ENCODE results near the gene DPEP2NB.
"Not testable (repeated sequence)": the region's sequence is repeated elsewhere in the genome, so short reads cannot be mapped to it uniquely, and the experiment has no call there.

The DPEP2NB gene

GRCh38 chr16:68015681-68016080 lies at the start of gene DPEP2NB:
DPEP2NB (minus strand) TSS chr16:68015911; CDS start chr16:68015770, 141 bp downstream.
- DNase-seq (ENCODE audit: low read depth): no peak

- peak; percentile 32 for DNase-seq (ENCODE audit: low read depth)
Measured at GRCh38 chr16:68064791-68065365, 49.2 kb upstream of the DPEP2NB start.

GRCh38 chr16:68062910-68063393 lies 47.2 kb upstream of the DPEP2NB start:
- no peak for DNase-seq (ENCODE audit: low read depth)

- DNase-seq (ENCODE audit: low read depth): no peak
Measured at GRCh38 chr16:68061396-68061795, 45.7 kb upstream of the DPEP2NB start.

GRCh38 chr16:68059804-68060203 lies 44.1 kb upstream of the DPEP2NB start:
- DNase-seq (ENCODE audit: low read depth): no peak

GRCh38 chr16:68055395-68055794 lies 39.7 kb upstream of the DPEP2NB start:
- DNase-seq (ENCODE audit: low read depth): no peak

- no peak for DNase-seq (ENCODE audit: low read depth)
Measured at GRCh38 chr16:68049449-68049848, 33.7 kb upstream of the DPEP2NB start.

GRCh38 chr16:68047987-68048386 lies 32.3 kb upstream of the DPEP2NB start:
- DNase-seq (ENCODE audit: low read depth): no peak

GRCh38 chr16:68046106-68046505 lies 30.4 kb upstream of the DPEP2NB start:
- DNase-seq (ENCODE audit: low read depth): no peak

GRCh38 chr16:68041783-68042182 lies 26.1 kb upstream of the DPEP2NB start:
- no peak for DNase-seq (ENCODE audit: low read depth)

GRCh38 chr16:68040506-68041288 lies 25.0 kb upstream of the DPEP2NB start:
- peak; percentile 66 for DNase-seq (ENCODE audit: low read depth)

GRCh38 chr16:68037841-68038597 lies 22.3 kb upstream of the DPEP2NB start:
- DNase-seq (ENCODE audit: low read depth): no peak

GRCh38 chr16:68035227-68035626 lies 19.5 kb upstream of the DPEP2NB start:
- no peak for DNase-seq (ENCODE audit: low read depth)

- no peak for DNase-seq (ENCODE audit: low read depth)
Measured at GRCh38 chr16:68033101-68033500, 17.4 kb upstream of the DPEP2NB start.

- DNase-seq (ENCODE audit: low read depth): no peak
Measured at GRCh38 chr16:68031951-68032350, 16.2 kb upstream of the DPEP2NB start.

- DNase-seq (ENCODE audit: low read depth): not testable (repeated sequence)
Measured at GRCh38 chr16:68030108-68030507, 14.4 kb upstream of the DPEP2NB start.

- no peak for DNase-seq (ENCODE audit: low read depth)
Measured at GRCh38 chr16:68028996-68029395, 13.3 kb upstream of the DPEP2NB start.

- DNase-seq (ENCODE audit: low read depth): peak; percentile 83
Measured at GRCh38 chr16:68022728-68023537, 7.2 kb upstream of the DPEP2NB start, which contains the start of the genes DDX28 and DUS2. DDX28 (minus strand) TSS chr16:68023232; CDS start chr16:68023202, 30 bp downstream. DUS2 (plus strand) TSS chr16:68023284; CDS start chr16:68038024, 14,740 bp downstream.

- no peak for DNase-seq (ENCODE audit: low read depth)
Measured at GRCh38 chr16:68022278-68022727, 6.6 kb upstream of the DPEP2NB start.

- no peak for DNase-seq (ENCODE audit: low read depth)
Measured at GRCh38 chr16:68021490-68021889, 5.8 kb upstream of the DPEP2NB start.

GRCh38 chr16:68019167-68019680 lies 3.5 kb upstream of the DPEP2NB start:
- no peak for DNase-seq (ENCODE audit: low read depth)

All from T-helper 22 cell (primary cell).